Ureter (tissue), 1 donor: Measurements from ENCODE around the gene ELK4. TPM values are rescaled to one million over a fixed set of nuclear protein-coding genes. Genes with fewer than 3 reads are reported as not detected.

Experiments
- DNase-seq: peaks from one replicate; pipeline ENCODE4 v3.0.0-alpha.2; 2020; ENCODE audit warnings: low spot score
- total RNA-seq: library from RNA; stranded (reverse); gene quantifications from one replicate; pipeline ENCODE4 v1.2.4, GENCODE V29; 2023
- donor health status: DM: yes; HTN: yes; CAD: no.

Gene ELK4
- total RNA-seq: 88.7 TPM

GRCh38 chr1:205631768-205632668, at the start of gene ELK4:
ELK4 (minus strand) TSS chr1:205632011; CDS start chr1:205623882, 8,129 bp downstream.
- peak; percentile 99 for DNase-seq

- no peak for DNase-seq
Measured at GRCh38 chr1:205681364-205681763, 49.6 kb upstream of the ELK4 start.

GRCh38 chr1:205680073-205680851, 48.5 kb upstream of the ELK4 start, which contains the start of gene SLC45A3:
SLC45A3 (minus strand) TSS chr1:205680509; CDS start chr1:205664656, 15,853 bp downstream.
- DNase-seq: no peak

- no peak for DNase-seq
Measured at GRCh38 chr1:205678286-205679111, 46.7 kb upstream of the ELK4 start.

GRCh38 chr1:205677167-205677566, 45.4 kb upstream of the ELK4 start:
- no peak for DNase-seq

GRCh38 chr1:205676597-205676996, 44.8 kb upstream of the ELK4 start:
- DNase-seq: no peak

GRCh38 chr1:205676002-205676401, 44.2 kb upstream of the ELK4 start:
- DNase-seq: no peak

GRCh38 chr1:205675247-205675646, 43.4 kb upstream of the ELK4 start:
- DNase-seq: no peak

- DNase-seq: no peak
Measured at GRCh38 chr1:205672970-205673369, 41.2 kb upstream of the ELK4 start.

- no peak for DNase-seq
Measured at GRCh38 chr1:205672395-205672889, 40.6 kb upstream of the ELK4 start.

- no peak for DNase-seq
Measured at GRCh38 chr1:205670611-205671430, 39.0 kb upstream of the ELK4 start.

GRCh38 chr1:205670150-205670446, 38.3 kb upstream of the ELK4 start:
- no peak for DNase-seq

GRCh38 chr1:205669341-205670149, 37.7 kb upstream of the ELK4 start:
- DNase-seq: no peak

GRCh38 chr1:205668951-205669340, 37.1 kb upstream of the ELK4 start:
- DNase-seq: no peak

GRCh38 chr1:205667909-205668643, 36.3 kb upstream of the ELK4 start:
- DNase-seq: no peak

- DNase-seq: no peak
Measured at GRCh38 chr1:205666372-205667166, 34.8 kb upstream of the ELK4 start.

- no peak for DNase-seq
Measured at GRCh38 chr1:205665201-205666045, 33.6 kb upstream of the ELK4 start.
